ENCODE data around the gene RIMBP2. TPM values are rescaled to one million over a fixed set of nuclear protein-coding genes. Genes with fewer than 3 reads are reported as not detected.

RIMBP2 gene
- total and polyA plus RNA-seq, 8 donors = 0.42 to 19.0 (median 16.1) TPM

- intact Hi-C loops (cut with DNase I) = no loop called here
- H3K4me1 ChIP-seq = no peaks in the 10 kb centered on the region
- H3K4me3 ChIP-seq = no peak overlapping the region
- H3K9me3 ChIP-seq = no peaks in the 10 kb centered on the region
- H3K27ac ChIP-seq = no peak overlapping the region
- TF ChIP-seq, protein P1, sequence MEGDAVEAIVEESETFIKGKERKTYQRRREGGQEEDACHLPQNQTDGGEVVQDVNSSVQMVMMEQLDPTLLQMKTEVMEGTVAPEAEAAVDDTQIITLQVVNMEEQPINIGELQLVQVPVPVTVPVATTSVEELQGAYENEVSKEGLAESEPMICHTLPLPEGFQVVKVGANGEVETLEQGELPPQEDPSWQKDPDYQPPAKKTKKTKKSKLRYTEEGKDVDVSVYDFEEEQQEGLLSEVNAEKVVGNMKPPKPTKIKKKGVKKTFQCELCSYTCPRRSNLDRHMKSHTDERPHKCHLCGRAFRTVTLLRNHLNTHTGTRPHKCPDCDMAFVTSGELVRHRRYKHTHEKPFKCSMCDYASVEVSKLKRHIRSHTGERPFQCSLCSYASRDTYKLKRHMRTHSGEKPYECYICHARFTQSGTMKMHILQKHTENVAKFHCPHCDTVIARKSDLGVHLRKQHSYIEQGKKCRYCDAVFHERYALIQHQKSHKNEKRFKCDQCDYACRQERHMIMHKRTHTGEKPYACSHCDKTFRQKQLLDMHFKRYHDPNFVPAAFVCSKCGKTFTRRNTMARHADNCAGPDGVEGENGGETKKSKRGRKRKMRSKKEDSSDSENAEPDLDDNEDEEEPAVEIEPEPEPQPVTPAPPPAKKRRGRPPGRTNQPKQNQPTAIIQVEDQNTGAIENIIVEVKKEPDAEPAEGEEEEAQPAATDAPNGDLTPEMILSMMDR (IDR thresholded peaks at IDR 0.05) = no peak
- no peaks in the 10 kb centered on the region for H3K36me3 ChIP-seq
- no peaks in the 10 kb centered on the region for H3K27me3 ChIP-seq
- ATAC-seq (no peak), DNase-seq (no peak)
Observed at GRCh38 chr12:130427381-130427887, 288.7 kb downstream of the RIMBP2 start.

GRCh38 chr12:130425698-130426245 is 290.3 kb downstream of the RIMBP2 start:
- DNase-seq (no peak), ATAC-seq (no peak)
- no peaks in the 10 kb centered on the region for H3K27me3 ChIP-seq
- no peak overlapping the region for H3K27ac ChIP-seq
- H3K4me1 ChIP-seq = no peaks in the 10 kb centered on the region
- TF ChIP-seq, protein P1 (IDR thresholded peaks at IDR 0.05) = no peak
- H3K9me3 ChIP-seq = no peaks in the 10 kb centered on the region
- H3K36me3 ChIP-seq = no peaks in the 10 kb centered on the region
- intact Hi-C loops (cut with DNase I) = no loop called here
- H3K4me3 ChIP-seq = no peak overlapping the region

- TF ChIP-seq, protein P1 (IDR thresholded peaks at IDR 0.05) = no peak
- ATAC-seq (no peak), DNase-seq (no peak)
- Histone ChIP-seq H3K4me1 (no peaks in the 10 kb centered on the region), H3K27me3 (no peaks in the 10 kb centered on the region), H3K36me3 (no peaks in the 10 kb centered on the region), H3K4me3 (no peak overlapping the region), H3K27ac (no peak overlapping the region), H3K9me3 (no peaks in the 10 kb centered on the region)
- intact Hi-C loops (cut with DNase I) = no loop called here
Observed at GRCh38 chr12:130424858-130425697, 291.0 kb downstream of the RIMBP2 start.

DNA sequence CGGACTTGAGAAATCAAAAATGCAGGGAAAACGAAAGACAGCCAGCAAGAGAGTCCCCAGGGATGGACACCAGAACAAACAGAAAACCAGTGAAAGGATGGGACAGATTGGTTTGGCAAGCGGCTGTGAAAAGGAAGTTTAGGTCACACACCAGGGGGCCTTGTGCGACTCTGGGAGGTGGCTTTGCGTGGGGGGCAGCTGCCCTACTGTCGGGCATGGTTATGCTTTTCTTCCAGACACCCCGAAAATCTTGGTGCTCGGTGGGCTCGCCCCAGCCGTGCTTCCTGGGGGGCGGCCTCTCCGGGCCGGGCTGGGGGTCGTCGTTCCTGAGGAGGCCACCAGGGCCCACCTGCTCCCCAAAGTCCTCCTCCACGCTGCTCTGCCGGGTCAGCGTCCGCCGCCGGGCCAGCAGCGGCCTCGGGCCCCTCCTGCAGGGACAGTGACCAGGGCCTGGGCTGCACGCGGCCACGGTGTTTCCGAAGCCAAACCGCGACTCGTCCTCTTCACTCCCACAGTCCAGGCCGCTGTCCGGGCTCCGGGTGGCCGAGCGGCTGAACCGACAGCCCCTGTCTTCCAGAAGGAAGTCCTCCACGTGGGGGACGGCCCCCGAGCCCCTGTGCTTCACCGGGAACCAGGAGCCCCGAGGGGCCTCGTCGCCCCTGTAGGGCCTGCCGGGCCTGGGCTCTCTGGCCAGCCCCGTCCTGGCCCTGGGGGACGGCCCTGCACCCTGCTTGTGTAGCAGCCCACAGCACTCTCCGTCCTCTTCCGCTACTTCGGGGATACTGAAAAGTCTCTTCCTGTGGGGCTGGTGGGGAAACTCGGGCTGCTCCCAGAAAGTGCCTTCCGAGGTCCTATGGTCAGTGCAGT is 291.9 kb downstream of the RIMBP2 start:
- TF ChIP-seq, protein P1 (IDR thresholded peaks at IDR 0.05) = no peak
- intact Hi-C loops (cut with DNase I) = no loop called here
- Histone ChIP-seq H3K4me3 (no peak overlapping the region), H3K27ac (no peak overlapping the region), H3K27me3 (no peaks in the 10 kb centered on the region), H3K9me3 (no peaks in the 10 kb centered on the region), H3K4me1 (no peaks in the 10 kb centered on the region), H3K36me3 (no peaks in the 10 kb centered on the region)
- no peak for ATAC-seq
- DNase-seq = no peak
